Sigmoid colon (tissue), 7 donors: ENCODE measurements around the gene CMPK1. TPM values are rescaled to one million over a fixed set of nuclear protein-coding genes. Genes with fewer than 3 reads are reported as not detected.

ENCODE experiments used
- DNase-seq: peaks from one replicate; pipeline ENCODE4 v3.0.0-alpha.2; 2019
- H3K27ac ChIP-seq, 4 donors: fragments of 200-600 bp; sonication (generic); one replicate each; pipeline ENCODE4 v1.5.1; 2016 to 2019; ENCODE audit warnings: mild to moderate bottlenecking in 1 of 4
- H3K27me3 ChIP-seq, 3 donors: fragments of 200-600 bp; sonication (generic); one replicate each; pipeline ENCODE4 v1.5.1; 2019; ENCODE audit warnings: mild to moderate bottlenecking in 1 of 3
- H3K36me3 ChIP-seq, 4 donors: fragments of 200-600 bp; sonication (generic); one replicate each; pipeline ENCODE4 v1.5.1; 2016 to 2019
- H3K4me1 ChIP-seq, 4 donors: fragments of 200-600 bp; sonication (generic); one replicate each; pipeline ENCODE4 v1.5.1; 2017 to 2019
- H3K4me3 ChIP-seq, 4 donors: fragments of 200-600 bp; sonication (generic); one replicate each; pipeline ENCODE4 v1.5.1; 2017 to 2019; ENCODE audit warnings: mild to moderate bottlenecking in 2 of 4, moderate library complexity in 1 of 4
- H3K9me3 ChIP-seq, 4 donors: fragments of 200-600 bp in 3 of 4; sonication (generic) in 3 of 4; one replicate each; pipeline versions ENCODE4 v1.5.1 to v1.6.1; 2013 to 2019
- EP300 ChIP-seq, 4 donors: sonication (generic); formaldehyde crosslinking; IDR thresholded peaks; one replicate each; pipeline ENCODE4 v1.6.1; 2017; ENCODE audit warnings: antibody characterized with exemption in 4 of 4
- POLR2A ChIP-seq, 2 donors: fragments of 450-650 bp; IDR thresholded peaks; one replicate each; pipeline ENCODE4 v1.6.1; 2016; ENCODE audit warnings: antibody characterized with exemption in 2 of 2, mild to moderate bottlenecking in 2 of 2, moderate library complexity in 2 of 2
- POLR2AphosphoS5 ChIP-seq, 4 donors: sonication (generic); formaldehyde crosslinking; IDR thresholded peaks; one replicate each; pipeline ENCODE4 v1.6.1; 2017; ENCODE audit warnings: antibody characterized with exemption in 4 of 4
- WGBS, 2 donors: extraction: QIAGEN DNeasy Blood & Tissue Kit; methylation state at CpG; one replicate each; pipeline ENCODE4 v1.1.7; 2013; 5-methylcytosine and 5-hydroxymethylcytosine counted together
- intact Hi-C: fragments of 100-400 bp; cut with DNase I; formaldehyde crosslinking; loops from one replicate; pipeline ENCODE4 v1.15.1; 2023
- polyA plus RNA-seq, 3 donors: library from polyadenylated mRNA; stranded (reverse); fragments of 200-250 nt; gene quantifications; one replicate each; pipeline ENCODE4 v1.2.3, GENCODE V29; 2013
- total RNA-seq, 4 donors: library from RNA; depleted of rRNA; stranded (reverse); fragments of >200 nt; gene quantifications; one replicate each; pipeline ENCODE4 v1.1.0, GENCODE V29; 2016
- TF ChIP-seq, protein P1 (sequence below), 4 experiments: fragments of 450-650 bp in 3 of 4; fragments of 200-600 bp in 1 of 4; IDR thresholded peaks; one replicate each; pipeline ENCODE4 v1.5.1; 2016 to 2019; ENCODE audit warnings: antibody characterized with exemption in 4 of 4, mild to moderate bottlenecking in 3 of 4, moderate library complexity in 2 of 4
- donor health status: healthy with polysubstance abuse.
- donor health status: Bipolar disorder and iron deficiency.
- donor health status: healthy.

The CMPK1 gene
- total and polyA plus RNA-seq, 7 donors, result 94.1 to 250 (median 130) TPM

DNA sequence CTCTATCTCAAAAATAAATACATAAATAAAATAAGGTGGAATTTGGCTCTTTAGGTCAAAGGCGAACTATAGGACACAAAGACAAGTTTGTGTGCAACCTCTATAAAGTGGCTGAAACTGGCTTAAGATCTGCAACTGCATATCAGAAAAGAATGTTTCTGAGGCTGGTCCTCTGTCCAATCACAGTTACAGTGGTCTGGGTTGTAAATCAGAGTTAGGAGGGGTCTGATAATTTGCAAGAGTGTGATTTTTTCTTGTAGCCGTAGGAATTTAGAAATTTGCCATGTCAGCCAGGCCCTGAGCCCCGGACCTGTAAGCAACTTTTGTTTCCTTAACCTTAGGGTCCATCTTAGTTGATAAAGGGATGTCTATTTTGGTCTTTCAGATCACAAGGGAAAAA is 27.8 kb downstream of the CMPK1 start:
- H3K27ac ChIP-seq, result no peak overlapping the region
- H3K4me1 ChIP-seq, result no peaks in the 10 kb centered on the region
- 77 to 95% methylated on average over 3 of the region's 3 CpGs for WGBS, 2 donors
- H3K27me3 ChIP-seq, result no peaks in the 10 kb centered on the region
- H3K9me3 ChIP-seq, result no peaks in the 10 kb centered on the region
- no peaks in the 10 kb centered on the region for H3K36me3 ChIP-seq
- H3K4me3 ChIP-seq, result no peak overlapping the region
- TF ChIP-seq EP300 (IDR thresholded peaks at IDR 0.05) (no peak), POLR2A (IDR thresholded peaks at IDR 0.05) (no peak), POLR2AphosphoS5 (IDR thresholded peaks at IDR 0.05) (no peak)
- TF ChIP-seq, protein P1, sequence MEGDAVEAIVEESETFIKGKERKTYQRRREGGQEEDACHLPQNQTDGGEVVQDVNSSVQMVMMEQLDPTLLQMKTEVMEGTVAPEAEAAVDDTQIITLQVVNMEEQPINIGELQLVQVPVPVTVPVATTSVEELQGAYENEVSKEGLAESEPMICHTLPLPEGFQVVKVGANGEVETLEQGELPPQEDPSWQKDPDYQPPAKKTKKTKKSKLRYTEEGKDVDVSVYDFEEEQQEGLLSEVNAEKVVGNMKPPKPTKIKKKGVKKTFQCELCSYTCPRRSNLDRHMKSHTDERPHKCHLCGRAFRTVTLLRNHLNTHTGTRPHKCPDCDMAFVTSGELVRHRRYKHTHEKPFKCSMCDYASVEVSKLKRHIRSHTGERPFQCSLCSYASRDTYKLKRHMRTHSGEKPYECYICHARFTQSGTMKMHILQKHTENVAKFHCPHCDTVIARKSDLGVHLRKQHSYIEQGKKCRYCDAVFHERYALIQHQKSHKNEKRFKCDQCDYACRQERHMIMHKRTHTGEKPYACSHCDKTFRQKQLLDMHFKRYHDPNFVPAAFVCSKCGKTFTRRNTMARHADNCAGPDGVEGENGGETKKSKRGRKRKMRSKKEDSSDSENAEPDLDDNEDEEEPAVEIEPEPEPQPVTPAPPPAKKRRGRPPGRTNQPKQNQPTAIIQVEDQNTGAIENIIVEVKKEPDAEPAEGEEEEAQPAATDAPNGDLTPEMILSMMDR (IDR thresholded peaks at IDR 0.05), result no peak
- DNase-seq, result no peak
- intact Hi-C loops, result no loop called here

DNA sequence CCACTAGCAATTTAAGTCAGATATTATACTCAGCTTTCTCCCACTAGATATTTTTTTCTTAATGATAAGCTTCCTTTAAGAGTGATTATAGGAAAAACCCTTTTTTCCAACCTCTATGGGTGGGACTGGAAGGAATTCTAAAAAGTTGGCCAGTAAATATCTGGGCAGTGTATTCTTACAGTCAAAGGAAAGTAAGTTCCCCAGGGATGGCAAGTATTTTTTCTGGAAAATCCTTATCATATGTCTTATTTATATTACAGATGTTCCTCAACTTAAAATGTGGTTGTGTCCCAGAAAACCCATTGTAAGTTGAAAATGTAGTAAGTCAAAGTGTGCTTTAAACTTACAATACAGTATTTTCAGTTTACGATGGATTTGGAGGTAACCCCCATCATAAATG is 29.2 kb downstream of the CMPK1 start:
- DNase-seq, result no peak
- H3K36me3 ChIP-seq, result no peaks in the 10 kb centered on the region
- no peaks in the 10 kb centered on the region for H3K9me3 ChIP-seq
- TF ChIP-seq POLR2A (IDR thresholded peaks at IDR 0.05) (no peak), EP300 (IDR thresholded peaks at IDR 0.05) (no peak), POLR2AphosphoS5 (IDR thresholded peaks at IDR 0.05) (no peak)
- TF ChIP-seq, protein P1 (IDR thresholded peaks at IDR 0.05), result no peak
- H3K4me1 ChIP-seq, result no peaks in the 10 kb centered on the region
- H3K27ac ChIP-seq, result no peak overlapping the region
- no peaks in the 10 kb centered on the region for H3K27me3 ChIP-seq
- intact Hi-C loops, result no loop called here
- H3K4me3 ChIP-seq, result no peak overlapping the region
- WGBS, 2 donors, result 98 to 100% methylated on average over 1 of the region's 1 CpG

DNA sequence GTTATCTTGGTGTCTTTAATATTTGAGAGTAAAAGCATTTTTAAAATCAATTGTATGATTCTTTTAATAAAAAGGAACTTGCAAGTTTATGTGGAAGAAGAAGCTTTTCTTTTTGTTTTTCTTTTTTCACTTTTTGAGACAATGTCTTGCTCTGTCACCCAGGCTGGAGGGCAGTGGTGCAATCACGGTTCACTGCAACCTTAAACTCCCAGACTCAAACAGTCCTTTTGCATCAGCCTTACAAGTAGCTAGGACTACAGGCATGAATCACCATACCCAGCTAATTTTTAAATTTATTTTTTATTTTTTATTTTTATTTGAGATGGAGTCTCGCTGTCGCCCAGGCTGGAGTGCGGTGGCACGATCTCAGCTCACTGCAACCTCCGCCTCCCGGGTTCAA is 34.1 kb downstream of the CMPK1 start:
- H3K27ac ChIP-seq, result no peak overlapping the region
- intact Hi-C loops, result no loop called here
- peaks cover 0 to 44% (median 20%) of the 10 kb centered on the region in 4 donors for H3K36me3 ChIP-seq
- no peaks in the 10 kb centered on the region for H3K27me3 ChIP-seq
- H3K9me3 ChIP-seq, result no peaks in the 10 kb centered on the region
- no peak overlapping the region for H3K4me3 ChIP-seq
- no peaks in the 10 kb centered on the region for H3K4me1 ChIP-seq
- WGBS, 2 donors, result 87 to 94% methylated on average over 7 of the region's 7 CpGs
- TF ChIP-seq POLR2AphosphoS5 (IDR thresholded peaks at IDR 0.05) (no peak), POLR2A (IDR thresholded peaks at IDR 0.05) (no peak), EP300 (IDR thresholded peaks at IDR 0.05) (no peak)
- TF ChIP-seq, protein P1 (IDR thresholded peaks at IDR 0.05), result no peak
- DNase-seq, result no peak

DNA sequence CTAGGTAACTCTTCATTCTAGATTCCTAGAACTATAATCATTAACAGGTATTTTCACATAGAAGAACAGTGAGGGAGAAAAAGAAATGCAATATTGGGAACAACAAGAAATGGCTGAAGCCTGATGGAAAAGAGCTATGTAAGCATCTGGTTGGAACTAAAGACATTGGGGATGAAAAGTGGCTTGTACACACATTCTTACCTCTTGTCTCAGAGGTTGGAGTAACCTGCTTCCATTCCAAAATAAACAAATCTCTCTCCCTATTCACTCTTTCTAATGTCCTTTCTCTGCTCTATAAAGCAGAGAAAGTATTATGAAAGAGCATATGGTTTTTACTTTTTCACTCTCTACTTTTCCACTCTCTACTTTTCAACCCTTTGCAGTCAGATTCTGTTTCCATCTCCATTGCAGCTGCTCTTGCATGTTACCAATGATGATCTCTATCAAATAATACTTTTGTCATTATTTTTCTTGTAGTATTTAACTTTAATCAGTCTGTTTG is 37.5 kb downstream of the CMPK1 start:
- TF ChIP-seq EP300 (IDR thresholded peaks at IDR 0.05), result no peak
- intact Hi-C loops, result no loop called here
- Histone ChIP-seq H3K27me3 (no peaks in the 10 kb centered on the region), H3K9me3 (no peaks in the 10 kb centered on the region), H3K27ac (no peak overlapping the region), H3K4me3 (no peak overlapping the region), H3K4me1 (no peaks in the 10 kb centered on the region), H3K36me3 (peaks cover 10 to 78% (median 39%) of the 10 kb centered on the region in 4 donors)
- no peak for DNase-seq

DNA sequence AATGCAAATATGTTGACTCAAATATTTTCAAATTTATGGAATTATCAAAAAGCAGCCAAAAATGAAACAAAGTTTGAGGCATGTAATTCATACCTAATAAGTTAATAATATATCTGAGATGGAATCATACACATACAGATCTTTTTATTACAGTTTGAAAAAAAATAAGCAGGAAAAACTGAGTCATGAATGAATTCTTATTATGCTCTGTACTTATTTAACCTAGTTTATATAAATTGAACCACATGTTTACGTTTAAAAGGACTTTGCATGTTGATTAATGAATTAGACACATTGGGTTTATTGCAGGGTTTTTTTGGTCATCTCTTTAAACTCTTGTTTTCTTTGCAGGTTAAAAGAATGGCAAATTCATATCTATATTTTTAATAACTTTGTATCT is 40.9 kb downstream of the CMPK1 start:
- intact Hi-C loops, result no loop called here
- DNase-seq, result no peak
- TF ChIP-seq POLR2AphosphoS5 (IDR thresholded peaks at IDR 0.05) (no peak), POLR2A (IDR thresholded peaks at IDR 0.05) (no peak)
- H3K36me3 ChIP-seq, result peaks cover 10 to 98% (median 35%) of the 10 kb centered on the region in 4 donors
- H3K9me3 ChIP-seq, result no peaks in the 10 kb centered on the region
- H3K27me3 ChIP-seq, result no peaks in the 10 kb centered on the region
- H3K4me1 ChIP-seq, result no peaks in the 10 kb centered on the region
- 71 to 89% methylated on average over 1 of the region's 1 CpG for WGBS, 2 donors
- H3K27ac ChIP-seq, result no peak overlapping the region
- H3K4me3 ChIP-seq, result no peak overlapping the region

DNA sequence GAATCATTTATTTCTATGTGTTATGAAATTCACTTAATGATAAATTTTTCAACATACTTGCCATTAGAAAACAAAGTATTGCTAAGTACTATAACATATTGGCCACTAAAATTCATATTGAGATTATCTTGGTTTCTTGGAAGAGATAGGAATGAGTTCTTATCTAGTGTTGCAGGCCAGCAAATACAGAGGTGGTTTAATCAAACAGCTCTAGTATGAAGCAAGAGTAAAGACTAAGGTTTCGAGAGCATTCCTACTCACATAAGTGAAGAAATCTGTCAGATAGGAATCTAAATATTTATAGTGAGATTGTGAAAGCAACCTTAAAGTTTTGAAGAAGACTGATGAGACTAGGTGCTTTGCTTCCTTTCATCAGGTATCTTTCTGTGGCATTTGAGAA is 44.6 kb downstream of the CMPK1 start:
- intact Hi-C loops, result no loop called here
- Histone ChIP-seq H3K27ac (no peak overlapping the region), H3K4me3 (no peak overlapping the region), H3K9me3 (no peaks in the 10 kb centered on the region), H3K36me3 (peaks cover 8 to 91% (median 23%) of the 10 kb centered on the region in 4 donors), H3K27me3 (no peaks in the 10 kb centered on the region), H3K4me1 (no peaks in the 10 kb centered on the region)
- whole genome bisulfite sequencing, 2 donors, result 92% methylated on average over 1 of the region's 1 CpG
- TF ChIP-seq POLR2A (IDR thresholded peaks at IDR 0.05) (no peak), POLR2AphosphoS5 (IDR thresholded peaks at IDR 0.05) (no peak), EP300 (IDR thresholded peaks at IDR 0.05) (no peak)
- TF ChIP-seq, protein P1 (IDR thresholded peaks at IDR 0.05), result no peak
- DNase-seq, result no peak
